Epithelial cell of prostate (primary cell): ENCODE data around the gene TNK1.
"Not testable (repeated sequence)": the region's sequence is repeated elsewhere in the genome, so short reads cannot be mapped to it uniquely, and the experiment has no call there.

Experiments
- DNase-seq: peaks from one replicate; pipeline ENCODE4 v3.0.0-alpha.2; 2011; ENCODE audit warnings: low read depth, low spot score
- H3K27ac ChIP-seq: fragments of 450-650 bp; 2 replicates; pipeline ENCODE4 v1.5.1; 2017; ENCODE audit warnings: mild to moderate bottlenecking

The TNK1 gene

GRCh38 chr17:7380855-7381683, at the start of gene TNK1:
TNK1 (plus strand) TSS chr17:7381089; CDS start chr17:7382927, 1,838 bp downstream.
- H3K27ac ChIP-seq: peak within 1 kb of the TSS; percentile 54
- no peak for DNase-seq

- DNase-seq: no peak
- H3K27ac ChIP-seq: no peak overlapping the region
These were observed 48.8 kb upstream of the TNK1 start for GRCh38 chr17:7332111-7332510.

- DNase-seq: not testable (repeated sequence)
These were observed 48.3 kb upstream of the TNK1 start for GRCh38 chr17:7332600-7333069.

GRCh38 chr17:7334938-7335538, 45.9 kb upstream of the TNK1 start:
- no peak overlapping the region for H3K27ac ChIP-seq
- DNase-seq: no peak

More at GRCh38 chr17:7332600-7333069, 48.3 kb upstream of the TNK1 start:
- H3K27ac ChIP-seq: not testable (repeated sequence)

- DNase-seq, H3K27ac ChIP-seq: not testable (repeated sequence)
These were observed 45.1 kb upstream of the TNK1 start for GRCh38 chr17:7335765-7336164.

- H3K27ac ChIP-seq: no peak within 1 kb of the TSS
- no peak for DNase-seq
These were observed 44.4 kb upstream of the TNK1 start, which contains the start of gene ACAP1 for GRCh38 chr17:7336240-7337175. ACAP1 (plus strand) TSS chr17:7336529; CDS start chr17:7336735, 206 bp downstream.

GRCh38 chr17:7337600-7337999, 43.3 kb upstream of the TNK1 start:
- DNase-seq, H3K27ac ChIP-seq: not testable (repeated sequence)

- H3K27ac ChIP-seq: no peak overlapping the region
- DNase-seq: no peak
These were observed 40.7 kb upstream of the TNK1 start for GRCh38 chr17:7340179-7340578.

- no peak for DNase-seq
- H3K27ac ChIP-seq: no peak overlapping the region
These were observed 39.0 kb upstream of the TNK1 start for GRCh38 chr17:7341842-7342241.

GRCh38 chr17:7343250-7343649, 37.6 kb upstream of the TNK1 start:
- H3K27ac ChIP-seq: no peak overlapping the region
- no peak for DNase-seq

- H3K27ac ChIP-seq: no peak overlapping the region
- no peak for DNase-seq
These were observed 33.9 kb upstream of the TNK1 start for GRCh38 chr17:7346761-7347614.

- H3K27ac ChIP-seq: no peak overlapping the region
These were observed 33.0 kb upstream of the TNK1 start for GRCh38 chr17:7347630-7348477.

GRCh38 chr17:7348478-7349242, 32.2 kb upstream of the TNK1 start:
- no peak for DNase-seq
- no peak overlapping the region for H3K27ac ChIP-seq

More at GRCh38 chr17:7347630-7348477, 33.0 kb upstream of the TNK1 start:
- DNase-seq: no peak

GRCh38 chr17:7351665-7352502, 29.0 kb upstream of the TNK1 start, which contains the start of gene KCTD11:
KCTD11 (plus strand) TSS chr17:7352162.
- peak within 1 kb of the TSS; percentile 100 for H3K27ac ChIP-seq
- peak; percentile 97 for DNase-seq

- no peak for DNase-seq
- H3K27ac ChIP-seq: peak overlapping the region; percentile 100
These were observed 28.4 kb upstream of the TNK1 start for GRCh38 chr17:7352503-7352889.

GRCh38 chr17:7352910-7353635, 27.8 kb upstream of the TNK1 start:
- no peak for DNase-seq
- H3K27ac ChIP-seq: peak overlapping the region; percentile 100
